ENCODE measurements around the gene CKB. TPM values are rescaled to one million over a fixed set of nuclear protein-coding genes. Genes with fewer than 3 reads are reported as not detected.

Gene CKB
- total RNA-seq, 1 donor from 2014 or later: 661 TPM

DNA sequence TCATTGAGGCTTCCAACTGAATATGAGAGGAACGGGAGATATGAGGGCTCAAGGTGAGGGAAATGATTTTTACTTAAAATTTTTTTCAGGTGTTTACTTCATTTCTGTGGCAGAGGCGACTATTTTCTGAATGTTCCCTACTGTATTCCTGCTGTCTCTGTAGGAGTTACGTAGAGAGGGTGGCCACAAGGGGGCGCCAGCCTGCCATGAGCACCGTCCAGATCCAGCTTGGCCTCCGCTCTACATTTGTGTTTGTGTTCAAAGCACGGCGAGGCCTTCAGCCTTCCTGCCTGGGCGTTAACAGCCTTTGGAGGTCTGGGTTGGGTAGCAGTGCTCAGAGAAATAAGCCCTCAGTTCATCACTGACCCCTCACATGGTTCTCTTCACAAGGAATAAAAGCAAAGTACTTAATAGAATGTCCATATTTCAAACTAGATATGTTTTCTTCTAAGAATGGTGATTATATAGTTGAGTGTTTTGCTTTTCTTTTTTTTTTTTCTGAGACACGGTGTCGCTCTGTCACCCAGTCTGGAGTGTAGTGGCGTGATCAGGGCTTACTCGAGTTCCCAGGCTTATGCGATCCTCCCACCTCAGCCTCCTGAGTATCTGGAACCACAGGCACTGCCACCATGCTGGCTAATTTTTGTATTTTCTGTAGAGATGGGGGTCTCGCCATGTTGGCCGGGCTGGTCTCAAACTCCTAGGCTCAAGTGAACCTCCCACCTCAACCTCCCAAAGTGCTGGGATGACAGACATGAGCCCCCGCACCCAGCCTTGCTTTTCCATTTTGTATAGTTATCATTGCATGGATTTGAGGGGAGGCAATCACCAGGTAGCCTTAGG, 22.3 kb downstream of the CKB start:
- Histone ChIP-seq H3K4me3 (no peak overlapping the region), H3K4me1 (peaks cover 48% of the 10 kb centered on the region), H3K9me3 (replicated peaks) (no peaks in the 10 kb centered on the region), H3K36me3 (peaks cover 78% of the 10 kb centered on the region), H3K27ac (replicated peaks) (peak overlapping the region; percentile 27), H3K27me3 (ENCODE audit: low read depth) (no peaks in the 10 kb centered on the region)
- TF ChIP-seq, protein P1, sequence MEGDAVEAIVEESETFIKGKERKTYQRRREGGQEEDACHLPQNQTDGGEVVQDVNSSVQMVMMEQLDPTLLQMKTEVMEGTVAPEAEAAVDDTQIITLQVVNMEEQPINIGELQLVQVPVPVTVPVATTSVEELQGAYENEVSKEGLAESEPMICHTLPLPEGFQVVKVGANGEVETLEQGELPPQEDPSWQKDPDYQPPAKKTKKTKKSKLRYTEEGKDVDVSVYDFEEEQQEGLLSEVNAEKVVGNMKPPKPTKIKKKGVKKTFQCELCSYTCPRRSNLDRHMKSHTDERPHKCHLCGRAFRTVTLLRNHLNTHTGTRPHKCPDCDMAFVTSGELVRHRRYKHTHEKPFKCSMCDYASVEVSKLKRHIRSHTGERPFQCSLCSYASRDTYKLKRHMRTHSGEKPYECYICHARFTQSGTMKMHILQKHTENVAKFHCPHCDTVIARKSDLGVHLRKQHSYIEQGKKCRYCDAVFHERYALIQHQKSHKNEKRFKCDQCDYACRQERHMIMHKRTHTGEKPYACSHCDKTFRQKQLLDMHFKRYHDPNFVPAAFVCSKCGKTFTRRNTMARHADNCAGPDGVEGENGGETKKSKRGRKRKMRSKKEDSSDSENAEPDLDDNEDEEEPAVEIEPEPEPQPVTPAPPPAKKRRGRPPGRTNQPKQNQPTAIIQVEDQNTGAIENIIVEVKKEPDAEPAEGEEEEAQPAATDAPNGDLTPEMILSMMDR (IDR thresholded peaks at IDR 0.05; ENCODE audit: borderline replicate concordance): peak; percentile 94
- DNase-seq: peak; percentile 90
- intact Hi-C loops (cut with micrococcal nuclease): no loop called here

GRCh38 chr14:103499709-103500108, 22.9 kb downstream of the CKB start:
- no peak for DNase-seq
- peaks cover 78% of the 10 kb centered on the region for H3K36me3 ChIP-seq
- H3K4me3 ChIP-seq: no peak overlapping the region
- peaks cover 48% of the 10 kb centered on the region for H3K4me1 ChIP-seq
- intact Hi-C loops (cut with micrococcal nuclease): loop anchor here (5.0 kb wide), 1 partner anchor 48 kb away; no protein-coding TSS in a partner anchor
- no peaks in the 10 kb centered on the region for H3K27me3 ChIP-seq (ENCODE audit: low read depth)
- TF ChIP-seq, protein P1 (IDR thresholded peaks at IDR 0.05; ENCODE audit: borderline replicate concordance): no peak
- H3K9me3 ChIP-seq (replicated peaks): no peaks in the 10 kb centered on the region
- peak overlapping the region; percentile 2 for H3K27ac ChIP-seq (replicated peaks)

GRCh38 chr14:103496776-103497175, 25.9 kb downstream of the CKB start:
- no peaks in the 10 kb centered on the region for H3K9me3 ChIP-seq (replicated peaks)
- intact Hi-C loops (cut with micrococcal nuclease): loop anchor here (5.0 kb wide), 1 partner anchor 51 kb away; no protein-coding TSS in a partner anchor
- no peaks in the 10 kb centered on the region for H3K27me3 ChIP-seq (ENCODE audit: low read depth)
- H3K4me3 ChIP-seq: no peak overlapping the region
- H3K36me3 ChIP-seq: peaks cover 76% of the 10 kb centered on the region
- no peak for DNase-seq
- H3K4me1 ChIP-seq: peaks cover 48% of the 10 kb centered on the region
- peak overlapping the region; percentile 54 for H3K27ac ChIP-seq (replicated peaks)
- TF ChIP-seq, protein P1 (IDR thresholded peaks at IDR 0.05; ENCODE audit: borderline replicate concordance): no peak

GRCh38 chr14:103495854-103496253, 26.8 kb downstream of the CKB start:
- intact Hi-C loops (cut with micrococcal nuclease): loop anchor here (5.0 kb wide), 1 partner anchor 51 kb away; no protein-coding TSS in a partner anchor

GRCh38 chr14:103492156-103492925, 30.3 kb downstream of the CKB start:
- intact Hi-C loops (cut with micrococcal nuclease): no loop called here
- Histone ChIP-seq H3K4me1 (peaks cover 29% of the 10 kb centered on the region), H3K27ac (replicated peaks) (peak overlapping the region; percentile 24), H3K36me3 (peaks cover 85% of the 10 kb centered on the region), H3K4me3 (no peak overlapping the region), H3K9me3 (replicated peaks) (no peaks in the 10 kb centered on the region), H3K27me3 (ENCODE audit: low read depth) (no peaks in the 10 kb centered on the region)
- DNase-seq: no peak
- TF ChIP-seq, protein P1 (IDR thresholded peaks at IDR 0.05; ENCODE audit: borderline replicate concordance): no peak

More at GRCh38 chr14:103495854-103496253, 26.8 kb downstream of the CKB start:
- H3K36me3 ChIP-seq: peaks cover 76% of the 10 kb centered on the region
- H3K27me3 ChIP-seq (ENCODE audit: low read depth): no peaks in the 10 kb centered on the region
- H3K9me3 ChIP-seq (replicated peaks): no peaks in the 10 kb centered on the region
- H3K4me1 ChIP-seq: peaks cover 41% of the 10 kb centered on the region
- DNase-seq: no peak
- H3K4me3 ChIP-seq: no peak overlapping the region
- peak overlapping the region; percentile 54 for H3K27ac ChIP-seq (replicated peaks)
- TF ChIP-seq, protein P1 (IDR thresholded peaks at IDR 0.05; ENCODE audit: borderline replicate concordance): no peak
